Mucosa of gallbladder (tissue), 1 donor: ENCODE results near the gene GHITM. TPM values are rescaled to one million over a fixed set of nuclear protein-coding genes. Genes with fewer than 3 reads are reported as not detected.
"Not testable (repeated sequence)": the region's sequence is repeated elsewhere in the genome, so short reads cannot be mapped to it uniquely, and the experiment has no call there.

Experiments used
- DNase-seq: peaks from one replicate; pipeline ENCODE4 v3.0.0-alpha.2; 2020; ENCODE audit warnings: low spot score
- total RNA-seq: library from RNA; stranded (reverse); gene quantifications from one replicate; pipeline ENCODE4 v1.2.1, GENCODE V29; 2021
- donor health status: DM: no; HTN: no; CAD: no.

GHITM gene
- total RNA-seq, 1 donor from 2014 or later = 129 TPM

- no peak for DNase-seq
These were observed 37.6 kb downstream of the GHITM start for GRCh38 chr10:84176836-84177474.

GRCh38 chr10:84177541-84178141, 38.3 kb downstream of the GHITM start:
- DNase-seq = peak; percentile 36

GRCh38 chr10:84178160-84178609, 38.9 kb downstream of the GHITM start:
- no peak for DNase-seq

- DNase-seq = no peak
These were observed 39.9 kb downstream of the GHITM start for GRCh38 chr10:84179059-84179710.

GRCh38 chr10:84180386-84180785, 41.1 kb downstream of the GHITM start:
- DNase-seq = not testable (repeated sequence)

GRCh38 chr10:84181631-84182030, 42.3 kb downstream of the GHITM start:
- DNase-seq = no peak

- no peak for DNase-seq
These were observed 45.2 kb downstream of the GHITM start for GRCh38 chr10:84184517-84184916.

GRCh38 chr10:84185526-84186175, 46.3 kb downstream of the GHITM start:
- no peak for DNase-seq

- no peak for DNase-seq
These were observed 49.5 kb downstream of the GHITM start for GRCh38 chr10:84188815-84189214.

GRCh38 chr10:84190621-84191020, 51.3 kb downstream of the GHITM start:
- no peak for DNase-seq

- DNase-seq = no peak
These were observed 51.8 kb downstream of the GHITM start for GRCh38 chr10:84191106-84191505.

- no peak for DNase-seq
These were observed 54.0 kb downstream of the GHITM start for GRCh38 chr10:84193327-84193726.

GRCh38 chr10:84193846-84194423, 54.6 kb downstream of the GHITM start:
- DNase-seq = no peak

GRCh38 chr10:84194424-84195043, 55.2 kb downstream of the GHITM start, which contains the start of gene CDHR1:
TSS of gene CDHR1 (plus strand) at chr10:84194537. CDS start at chr10:84194761, 224 bp downstream.
- DNase-seq = no peak

- no peak for DNase-seq
These were observed 55.9 kb downstream of the GHITM start for GRCh38 chr10:84195044-84195830.

GRCh38 chr10:84196083-84196482, 56.8 kb downstream of the GHITM start:
- no peak for DNase-seq

- peak; percentile 42 for DNase-seq
These were observed 57.6 kb downstream of the GHITM start for GRCh38 chr10:84196941-84197340.

GRCh38 chr10:84197643-84198042, 58.3 kb downstream of the GHITM start:
- DNase-seq = no peak

GRCh38 chr10:84198206-84198915, 59.1 kb downstream of the GHITM start:
- no peak for DNase-seq
